ENCODE measurements around the gene MAPK8IP2.

Gene MAPK8IP2

GRCh38 chr22:50577697-50577986 is 23.0 kb upstream of the MAPK8IP2 start:
- no peak overlapping the region for H3K4me3 ChIP-seq (ENCODE audit: low read depth, low read length)
- DNase-seq (ENCODE audit: low read depth, low spot score) = no peak
- no peak for TF ChIP-seq CTCF (IDR thresholded peaks at IDR 0.05; ENCODE audit: insufficient read depth, low read length, missing control alignments)
- POLR2A ChIA-PET = interaction anchor here (0.9 kb wide), 1 partner anchor 50 kb away, joined by 3 read pairs; no protein-coding TSS in a partner anchor
- CTCF ChIA-PET = interaction anchor here (0.9 to 8.8 kb wide), 3 partner anchors 13 to 115 kb away, joined by 4 to 124 read pairs (median 36); partner anchors contain the start of gene SYCE3

GRCh38 chr22:50577987-50578775 is 22.4 kb upstream of the MAPK8IP2 start, which contains the start of gene CPT1B:
Gene CPT1B (minus strand): TSS chr22:50578427. CDS start chr22:50577915, 512 bp downstream.
- H3K4me3 ChIP-seq (ENCODE audit: low read depth, low read length) = no peak within 1 kb of the TSS
- ChIA-PET POLR2A (no interaction called here), CTCF (interaction anchor here (0.6 to 8.8 kb wide), 7 partner anchors 9 to 115 kb away, joined by 3 to 124 read pairs (median 4); partner anchors contain the start of gene SYCE3)
- TF ChIP-seq CTCF (IDR thresholded peaks at IDR 0.05; ENCODE audit: insufficient read depth, low read length, missing control alignments) = no peak
- no peak for DNase-seq (ENCODE audit: low read depth, low spot score)

GRCh38 chr22:50578776-50579310 is 21.8 kb upstream of the MAPK8IP2 start:
- CTCF ChIA-PET = interaction anchor here (0.6 to 8.8 kb wide), 6 partner anchors 9 to 112 kb away, joined by 3 to 124 read pairs (median 4); partner anchors contain the start of gene SYCE3
- DNase-seq (ENCODE audit: low read depth, low spot score) = no peak

GRCh38 chr22:50579752-50580151 is 20.8 kb upstream of the MAPK8IP2 start:
- POLR2A ChIA-PET = no interaction called here
- no peak overlapping the region for H3K4me3 ChIP-seq (ENCODE audit: low read depth, low read length)
- CTCF ChIA-PET = no interaction called here
- DNase-seq (ENCODE audit: low read depth, low spot score) = no peak
- no peak for TF ChIP-seq CTCF (IDR thresholded peaks at IDR 0.05; ENCODE audit: insufficient read depth, low read length, missing control alignments)

More at GRCh38 chr22:50578776-50579310, 21.8 kb upstream of the MAPK8IP2 start:
- POLR2A ChIA-PET = no interaction called here
- no peak for TF ChIP-seq CTCF (IDR thresholded peaks at IDR 0.05; ENCODE audit: insufficient read depth, low read length, missing control alignments)
- no peak overlapping the region for H3K4me3 ChIP-seq (ENCODE audit: low read depth, low read length)

GRCh38 chr22:50581031-50581949 is 19.3 kb upstream of the MAPK8IP2 start:
- no peak for DNase-seq (ENCODE audit: low read depth, low spot score)
- POLR2A ChIA-PET = interaction anchor here (0.9 to 1.5 kb wide), 2 partner anchors 36 to 42 kb away, joined by 3 to 5 read pairs; no protein-coding TSS in a partner anchor
- TF ChIP-seq CTCF (IDR thresholded peaks at IDR 0.05; ENCODE audit: insufficient read depth, low read length, missing control alignments) = no peak
- CTCF ChIA-PET = interaction anchor here (1.1 to 4.8 kb wide), 4 partner anchors 18 to 115 kb away, joined by 3 to 21 read pairs (median 5); partner anchors contain the start of genes SCO2 and SYCE3
- peak overlapping the region; percentile 87 for H3K4me3 ChIP-seq (ENCODE audit: low read depth, low read length)

All from AG04449 (cell line).